EH (cell line): Measurements from ENCODE around the gene OR11H7.
"Not testable (repeated sequence)": the region's sequence is repeated elsewhere in the genome, so short reads cannot be mapped to it uniquely, and the experiment has no call there.

Source experiments
- DNase-seq: peaks from one replicate; pipeline ENCODE4 v3.0.0-alpha.2; 2015; ENCODE audit warnings: low read depth

The OR11H7 gene

GRCh38 chr14:20228681-20229080, at the start of gene OR11H7:
Gene OR11H7, plus strand, starts transcription at chr14:20228981.
- DNase-seq: no peak

- no peak for DNase-seq
These were observed 49.6 kb upstream of the OR11H7 start for GRCh38 chr14:20179218-20179617.

GRCh38 chr14:20179880-20180279, 48.9 kb upstream of the OR11H7 start:
- no peak for DNase-seq

- no peak for DNase-seq
These were observed 48.3 kb upstream of the OR11H7 start for GRCh38 chr14:20180486-20180885.

GRCh38 chr14:20184181-20184580, 44.6 kb upstream of the OR11H7 start:
- no peak for DNase-seq

GRCh38 chr14:20190596-20190995, 38.2 kb upstream of the OR11H7 start, which contains the start of gene OR11G2:
Gene OR11G2, plus strand, starts transcription at chr14:20190896. Its CDS starts 6,542 bp downstream, at chr14:20197438.
- no peak for DNase-seq

- no peak for DNase-seq
These were observed 37.4 kb upstream of the OR11H7 start for GRCh38 chr14:20191396-20191795.

- DNase-seq: no peak
These were observed 34.7 kb upstream of the OR11H7 start for GRCh38 chr14:20194101-20194500.

GRCh38 chr14:20195170-20195569, 33.6 kb upstream of the OR11H7 start:
- not testable (repeated sequence) for DNase-seq

- DNase-seq: no peak
These were observed 32.9 kb upstream of the OR11H7 start for GRCh38 chr14:20195911-20196310.

GRCh38 chr14:20197459-20197858, 31.3 kb upstream of the OR11H7 start:
- DNase-seq: no peak

- DNase-seq: no peak
These were observed 29.8 kb upstream of the OR11H7 start for GRCh38 chr14:20198991-20199390.

- DNase-seq: no peak
These were observed 24.1 kb upstream of the OR11H7 start for GRCh38 chr14:20204721-20205120.

GRCh38 chr14:20209595-20209994, 19.2 kb upstream of the OR11H7 start:
- DNase-seq: no peak

- DNase-seq: not testable (repeated sequence)
These were observed 16.4 kb upstream of the OR11H7 start for GRCh38 chr14:20212406-20212805.

- peak; percentile 18 for DNase-seq
These were observed 13.6 kb upstream of the OR11H7 start for GRCh38 chr14:20215196-20215595.

- peak; percentile 3 for DNase-seq
These were observed 9.7 kb upstream of the OR11H7 start for GRCh38 chr14:20219033-20219432.

GRCh38 chr14:20223410-20223809, 5.4 kb upstream of the OR11H7 start, which contains the start of gene OR11H6:
Gene OR11H6, plus strand, starts transcription at chr14:20223710. Its CDS starts 0 bp downstream, at chr14:20223710.
- no peak for DNase-seq

GRCh38 chr14:20235415-20235814, 6.6 kb downstream of the OR11H7 start:
- not testable (repeated sequence) for DNase-seq

GRCh38 chr14:20247646-20248246, 19.0 kb downstream of the OR11H7 start:
- no peak for DNase-seq

GRCh38 chr14:20262642-20263128, 33.9 kb downstream of the OR11H7 start:
- DNase-seq: peak; percentile 85

- DNase-seq: peak; percentile 23
These were observed 35.6 kb downstream of the OR11H7 start for GRCh38 chr14:20264361-20264760.

- DNase-seq: no peak
These were observed 45.3 kb downstream of the OR11H7 start for GRCh38 chr14:20274062-20274461.

- no peak for DNase-seq
These were observed 48.6 kb downstream of the OR11H7 start for GRCh38 chr14:20277409-20277808.
